Large intestine (tissue), 3 donors: Measurements from ENCODE around the gene ABAT. TPM values are rescaled to one million over a fixed set of nuclear protein-coding genes. Genes with fewer than 3 reads are reported as not detected.
A peak's percentile ranks its signal among the peaks of the same experiment; 100 is the strongest.

ENCODE experiments used
- DNase-seq, 2 donors: peaks; one replicate each; pipeline versions ENCODE4 v3.0.0 to v3.0.0-alpha.2; 2013
- H3K27ac ChIP-seq: one replicate; pipeline ENCODE4 v1.5.1; 2013; ENCODE audit warnings: low read length
- H3K27me3 ChIP-seq: 2 replicates; pipeline ENCODE4 v1.6.1; 2013; ENCODE audit warnings: low read length; ENCODE audit not compliant: control insufficient read depth, insufficient read depth
- H3K36me3 ChIP-seq: 2 replicates; pipeline ENCODE4 v1.6.1; 2013; ENCODE audit warnings: low read length; ENCODE audit not compliant: control insufficient read depth, insufficient read depth
- H3K4me1 ChIP-seq: one replicate; pipeline ENCODE4 v1.6.1; 2013; ENCODE audit warnings: low read length; ENCODE audit not compliant: control insufficient read depth, insufficient read depth
- H3K4me3 ChIP-seq: one replicate; pipeline ENCODE4 v1.5.1; 2013; ENCODE audit warnings: low read length
- H3K9me3 ChIP-seq: one replicate; pipeline ENCODE4 v1.6.1; 2013; ENCODE audit warnings: mild to moderate bottlenecking, low read depth, low read length, moderate library complexity; ENCODE audit not compliant: control insufficient read depth
- WGBS: methylation state at CpG from one replicate; pipeline ENCODE4 v1.1.5; 2013; ENCODE audit warnings: low lambda C conversion rate; ENCODE audit not compliant: insufficient coverage; 5-methylcytosine and 5-hydroxymethylcytosine counted together
- polyA plus RNA-seq: library from polyadenylated mRNA; unstranded; fragments of 120-200 nt; gene quantifications from one replicate; pipeline ENCODE4 v1.2.1, GENCODE V29; 2013

Gene ABAT
- polyA plus RNA-seq, 1 donor: 55.7 TPM

- H3K27me3 ChIP-seq: no peaks in the 10 kb centered on the region
- no peaks in the 10 kb centered on the region for H3K9me3 ChIP-seq
- no peak overlapping the region for H3K4me3 ChIP-seq
- no peaks in the 10 kb centered on the region for H3K4me1 ChIP-seq
- DNase-seq: no peak
- no peak overlapping the region for H3K27ac ChIP-seq
- no CpG with 5 or more reads among the region's 5 CpGs for WGBS
- peaks cover 10% of the 10 kb centered on the region for H3K36me3 ChIP-seq
These were observed 6.3 kb upstream of the ABAT start for GRCh38 chr16:8668113-8668512.

- no peak for DNase-seq
- Histone ChIP-seq H3K4me1 (peaks cover 3% of the 10 kb centered on the region), H3K36me3 (peaks cover 10% of the 10 kb centered on the region), H3K27me3 (no peaks in the 10 kb centered on the region), H3K9me3 (no peaks in the 10 kb centered on the region), H3K4me3 (no peak overlapping the region), H3K27ac (no peak overlapping the region)
- 20% methylated on average over 1 of the region's 1 CpG for WGBS
These were observed 4.9 kb upstream of the ABAT start for GRCh38 chr16:8669481-8669880.

- Histone ChIP-seq H3K9me3 (no peaks in the 10 kb centered on the region), H3K27me3 (no peaks in the 10 kb centered on the region), H3K4me3 (no peak overlapping the region), H3K36me3 (peaks cover 6% of the 10 kb centered on the region), H3K4me1 (peaks cover 6% of the 10 kb centered on the region), H3K27ac (no peak overlapping the region)
- DNase-seq: no peak
- no CpG with 5 or more reads among the region's 1 CpG for WGBS
These were observed 4.3 kb upstream of the ABAT start for GRCh38 chr16:8670014-8670560.

GRCh38 chr16:8673611-8674412 lies 605 bp upstream of the ABAT start:
- no peak for DNase-seq
- peak overlapping the region; percentile 74 for H3K4me3 ChIP-seq
- no CpG with 5 or more reads among the region's 24 CpGs for WGBS
- no peaks in the 10 kb centered on the region for H3K36me3 ChIP-seq
- H3K4me1 ChIP-seq: peaks cover 39% of the 10 kb centered on the region
- no peaks in the 10 kb centered on the region for H3K9me3 ChIP-seq
- H3K27me3 ChIP-seq: no peaks in the 10 kb centered on the region
- peak overlapping the region; percentile 48 for H3K27ac ChIP-seq

GRCh38 chr16:8675183-8676159 lies 1.1 kb downstream of the ABAT start:
- DNase-seq: peak; percentile 43 to 56
- peaks cover 2% of the 10 kb centered on the region for H3K36me3 ChIP-seq
- WGBS: no CpG with 5 or more reads among the region's 13 CpGs

GRCh38 chr16:8676160-8676547 lies 1.7 kb downstream of the ABAT start:
- no CpG with 5 or more reads among the region's 5 CpGs for WGBS
- peaks cover 2% of the 10 kb centered on the region for H3K36me3 ChIP-seq
- peak in 1 of 2 donors; percentile 18 for DNase-seq
- no peaks in the 10 kb centered on the region for H3K9me3 ChIP-seq
- H3K4me1 ChIP-seq: peaks cover 45% of the 10 kb centered on the region
- H3K27ac ChIP-seq: no peak overlapping the region
- no peaks in the 10 kb centered on the region for H3K27me3 ChIP-seq
- H3K4me3 ChIP-seq: no peak overlapping the region

More at GRCh38 chr16:8675183-8676159, 1.1 kb downstream of the ABAT start:
- Histone ChIP-seq H3K27ac (no peak overlapping the region), H3K4me3 (peak overlapping the region; percentile 80), H3K27me3 (no peaks in the 10 kb centered on the region), H3K4me1 (peaks cover 45% of the 10 kb centered on the region), H3K9me3 (no peaks in the 10 kb centered on the region)

GRCh38 chr16:8676737-8677375 lies 2.4 kb downstream of the ABAT start:
- H3K27ac ChIP-seq: no peak overlapping the region

GRCh38 chr16:8677481-8677880 lies 3.1 kb downstream of the ABAT start:
- no peak for DNase-seq
- Histone ChIP-seq H3K27ac (no peak overlapping the region), H3K9me3 (no peaks in the 10 kb centered on the region), H3K4me1 (peaks cover 45% of the 10 kb centered on the region), H3K36me3 (peaks cover 2% of the 10 kb centered on the region), H3K4me3 (no peak overlapping the region), H3K27me3 (no peaks in the 10 kb centered on the region)
- no CpG with 5 or more reads among the region's 5 CpGs for WGBS

More at GRCh38 chr16:8676737-8677375, 2.4 kb downstream of the ABAT start:
- H3K4me1 ChIP-seq: peaks cover 45% of the 10 kb centered on the region
- no peaks in the 10 kb centered on the region for H3K9me3 ChIP-seq
- H3K27me3 ChIP-seq: no peaks in the 10 kb centered on the region
- peaks cover 2% of the 10 kb centered on the region for H3K36me3 ChIP-seq
- peak in 1 of 2 donors; percentile 53 for DNase-seq
- WGBS: no CpG with 5 or more reads among the region's 7 CpGs
- no peak overlapping the region for H3K4me3 ChIP-seq

- H3K9me3 ChIP-seq: no peaks in the 10 kb centered on the region
- no peak overlapping the region for H3K27ac ChIP-seq
- peak; percentile 20 to 26 for DNase-seq
- H3K27me3 ChIP-seq: no peaks in the 10 kb centered on the region
- WGBS: 100% methylated on average over 3 of the region's 7 CpGs
- H3K4me3 ChIP-seq: no peak overlapping the region
- H3K4me1 ChIP-seq: peaks cover 45% of the 10 kb centered on the region
- peaks cover 2% of the 10 kb centered on the region for H3K36me3 ChIP-seq
These were observed 3.9 kb downstream of the ABAT start for GRCh38 chr16:8678068-8678927.
